K562 (cell line): ENCODE results near the gene LRRC8A. TPM values are rescaled to one million over a fixed set of nuclear protein-coding genes. Genes with fewer than 3 reads are reported as not detected.
A peak's percentile ranks its signal among the peaks of the same experiment; 100 is the strongest.

Experiments
- ARNT ChIP-seq, 2 experiments: fragments of 450-650 bp; IDR thresholded peaks; 2 replicates each; pipeline ENCODE4 v1.6.1; 2016; ENCODE audit warnings: mild to moderate bottlenecking in 1 of 2
- CBX8 ChIP-seq: fragments of 200-600 bp; sonication (generic); IDR thresholded peaks from 2 replicates; pipeline ENCODE4 v1.6.1; 2012; ENCODE audit warnings: borderline replicate concordance, mixed run types, low read depth, mild to moderate bottlenecking, moderate library complexity, mixed read lengths, low read length, control low read depth, inconsistent platforms; ENCODE audit not compliant: poor library complexity, severe bottlenecking; ENCODE audit errors: extremely low read depth
- FOSL1 ChIP-seq: fragments of 200-800 bp; sonication (Bioruptor generic); conservative IDR thresholded peaks from 2 replicates; pipeline ENCODE4 v1.6.1; 2016; ENCODE audit warnings: missing genetic modification characterization, missing compliant biosample characterization
- JUNB ChIP-seq: fragments of 450-650 bp; formaldehyde crosslinking; conservative IDR thresholded peaks from 2 replicates; pipeline ENCODE4 v1.4.0; 2020; ENCODE audit warnings: mild to moderate bottlenecking
- KLF13 ChIP-seq: fragments of 450-650 bp; IDR thresholded peaks from 2 replicates; pipeline ENCODE4 v1.6.1; 2016; ENCODE audit warnings: missing genetic modification characterization, low read depth, mild to moderate bottlenecking, missing compliant biosample characterization, moderate library complexity, borderline replicate concordance
- MYC ChIP-seq, 2 experiments: fragments of 250-450 bp in 1 of 2; sonication (Bioruptor Pico) in 1 of 2; IDR thresholded peaks; 2 replicates each; pipeline versions ENCODE4 v1.5.1 to v1.6.1; 2012 to 2021; ENCODE audit warnings: low read depth in 2 of 2, borderline replicate concordance in 1 of 2, improper control_type of control experiment in 1 of 2, low read length in 1 of 2, mild to moderate bottlenecking in 1 of 2, moderate library complexity in 1 of 2
- PKNOX1 ChIP-seq: fragments of 450-650 bp; IDR thresholded peaks from 2 replicates; pipeline ENCODE4 v1.6.1; 2016
- RBM15 ChIP-seq: fragments of 200-400 bp; formaldehyde crosslinking; IDR thresholded peaks from 2 replicates; pipeline ENCODE4 v1.6.1; 2018; ENCODE audit warnings: mild to moderate bottlenecking, low read length, moderate library complexity; ENCODE audit not compliant: insufficient read depth
- SP2 ChIP-seq: IDR thresholded peaks from 2 replicates; pipeline ENCODE4 v1.6.1; 2011; ENCODE audit warnings: mild to moderate bottlenecking, low read depth, low read length, moderate library complexity; ENCODE audit not compliant: poor library complexity, severe bottlenecking; ENCODE audit errors: extremely low read depth
- SPI1 ChIP-seq: IDR thresholded peaks from 2 replicates; pipeline ENCODE4 v1.6.1; 2011; ENCODE audit warnings: low read depth, low read length, control low read depth, borderline replicate concordance
- STAT5A ChIP-seq: IDR thresholded peaks from 2 replicates; pipeline ENCODE4 v1.6.1; 2012; ENCODE audit warnings: low read length, inconsistent platforms, borderline replicate concordance
- TAF1 ChIP-seq: IDR thresholded peaks from 2 replicates; pipeline ENCODE4 v1.6.1; 2011; ENCODE audit warnings: mild to moderate bottlenecking, low read length, moderate library complexity; ENCODE audit not compliant: insufficient read depth, control insufficient read depth, severe bottlenecking; ENCODE audit errors: extremely low read depth
- ZHX1 ChIP-seq: fragments of 150-350 bp; conservative IDR thresholded peaks from 2 replicates; pipeline ENCODE4 v1.6.1; 2014; ENCODE audit warnings: low read length
- polyA plus RNA-seq, 8 experiments: library from polyadenylated mRNA; depleted of rRNA in 4 of 8; stranded (reverse) in 5 of 8; unstranded in 3 of 8; fragments of >200 nt; fragmentation: Nextera tagmentation in 2 of 8; fragmentation: Illumina TruSeq in 1 of 8; extraction: Ambion mirVana in 2 of 8; extraction: Trizol in 1 of 8; gene quantifications; 2 replicates each; pipeline versions ENCODE4 v1.2.1 to v1.2.3, GENCODE V29; 2011 to 2014; ENCODE audit warnings: inconsistent platforms in 1 of 8, missing spikeins in 1 of 8
- total RNA-seq, 7 experiments: library from RNA; depleted of rRNA in 6 of 7; stranded (reverse); fragments of >200 nt in 6 of 7; fragmentation: Illumina TruSeq in 2 of 7; extraction: Trizol in 2 of 7; gene quantifications; 2 replicates each; pipeline versions ENCODE4 v1.2.1 to v1.2.3, GENCODE V29; 2011 to 2021; ENCODE audit warnings: low replicate concordance in 1 of 7
- TF ChIP-seq, protein P1 (sequence below): sonication (generic); formaldehyde crosslinking; IDR thresholded peaks from 2 replicates; pipeline ENCODE4 v1.8.1; 2023; ENCODE audit warnings: mild to moderate bottlenecking, missing genetic modification reagents
- TF ChIP-seq, protein P2 (sequence below), 2 experiments: fragments of 450-650 bp in 1 of 2; IDR thresholded peaks; 2 replicates each; pipeline ENCODE4 v1.6.1; 2011 to 2017; ENCODE audit warnings: low read depth in 2 of 2, antibody characterized with exemption in 1 of 2, borderline replicate concordance in 1 of 2, low read length in 1 of 2, mild to moderate bottlenecking in 1 of 2, mixed read lengths in 1 of 2; ENCODE audit not compliant: control insufficient read depth in 1 of 2

LRRC8A gene
- total and polyA plus RNA-seq, 9 of the 15 experiments (the other 6 are each of a cell fraction or from before 2014, with no cell fraction given): 2.9 to 24.7 (median 8.9) TPM

- TF ChIP-seq, protein P1, sequence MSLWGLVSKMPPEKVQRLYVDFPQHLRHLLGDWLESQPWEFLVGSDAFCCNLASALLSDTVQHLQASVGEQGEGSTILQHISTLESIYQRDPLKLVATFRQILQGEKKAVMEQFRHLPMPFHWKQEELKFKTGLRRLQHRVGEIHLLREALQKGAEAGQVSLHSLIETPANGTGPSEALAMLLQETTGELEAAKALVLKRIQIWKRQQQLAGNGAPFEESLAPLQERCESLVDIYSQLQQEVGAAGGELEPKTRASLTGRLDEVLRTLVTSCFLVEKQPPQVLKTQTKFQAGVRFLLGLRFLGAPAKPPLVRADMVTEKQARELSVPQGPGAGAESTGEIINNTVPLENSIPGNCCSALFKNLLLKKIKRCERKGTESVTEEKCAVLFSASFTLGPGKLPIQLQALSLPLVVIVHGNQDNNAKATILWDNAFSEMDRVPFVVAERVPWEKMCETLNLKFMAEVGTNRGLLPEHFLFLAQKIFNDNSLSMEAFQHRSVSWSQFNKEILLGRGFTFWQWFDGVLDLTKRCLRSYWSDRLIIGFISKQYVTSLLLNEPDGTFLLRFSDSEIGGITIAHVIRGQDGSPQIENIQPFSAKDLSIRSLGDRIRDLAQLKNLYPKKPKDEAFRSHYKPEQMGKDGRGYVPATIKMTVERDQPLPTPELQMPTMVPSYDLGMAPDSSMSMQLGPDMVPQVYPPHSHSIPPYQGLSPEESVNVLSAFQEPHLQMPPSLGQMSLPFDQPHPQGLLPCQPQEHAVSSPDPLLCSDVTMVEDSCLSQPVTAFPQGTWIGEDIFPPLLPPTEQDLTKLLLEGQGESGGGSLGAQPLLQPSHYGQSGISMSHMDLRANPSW (CRISPR knock-in tag): no peak
- TF ChIP-seq PKNOX1 (no peak), KLF13 (tag) (peak; percentile 97), ZHX1 (0 out of 2 replicates have a peak, but pooled peaks have one; percentile 20), CBX8 (no peak), RBM15 (no peak), MYC (IDR thresholded peaks at IDR 0.05; ENCODE audit: low read depth, low read length) (peak; percentile 79), MYC (CRISPR knock-in tag; IDR thresholded peaks at IDR 0.05; ENCODE audit: borderline replicate concordance, low read depth) (no peak), TAF1 (peak; percentile 60), JUNB (CRISPR knock-in tag) (peak; percentile 83), STAT5A (no peak), FOSL1 (tag) (peak; percentile 78), SPI1 (peak; percentile 78), ARNT (IDR thresholded peaks at IDR 0.05) (no peak), SP2 (no peak)
- TF ChIP-seq, protein P2, sequence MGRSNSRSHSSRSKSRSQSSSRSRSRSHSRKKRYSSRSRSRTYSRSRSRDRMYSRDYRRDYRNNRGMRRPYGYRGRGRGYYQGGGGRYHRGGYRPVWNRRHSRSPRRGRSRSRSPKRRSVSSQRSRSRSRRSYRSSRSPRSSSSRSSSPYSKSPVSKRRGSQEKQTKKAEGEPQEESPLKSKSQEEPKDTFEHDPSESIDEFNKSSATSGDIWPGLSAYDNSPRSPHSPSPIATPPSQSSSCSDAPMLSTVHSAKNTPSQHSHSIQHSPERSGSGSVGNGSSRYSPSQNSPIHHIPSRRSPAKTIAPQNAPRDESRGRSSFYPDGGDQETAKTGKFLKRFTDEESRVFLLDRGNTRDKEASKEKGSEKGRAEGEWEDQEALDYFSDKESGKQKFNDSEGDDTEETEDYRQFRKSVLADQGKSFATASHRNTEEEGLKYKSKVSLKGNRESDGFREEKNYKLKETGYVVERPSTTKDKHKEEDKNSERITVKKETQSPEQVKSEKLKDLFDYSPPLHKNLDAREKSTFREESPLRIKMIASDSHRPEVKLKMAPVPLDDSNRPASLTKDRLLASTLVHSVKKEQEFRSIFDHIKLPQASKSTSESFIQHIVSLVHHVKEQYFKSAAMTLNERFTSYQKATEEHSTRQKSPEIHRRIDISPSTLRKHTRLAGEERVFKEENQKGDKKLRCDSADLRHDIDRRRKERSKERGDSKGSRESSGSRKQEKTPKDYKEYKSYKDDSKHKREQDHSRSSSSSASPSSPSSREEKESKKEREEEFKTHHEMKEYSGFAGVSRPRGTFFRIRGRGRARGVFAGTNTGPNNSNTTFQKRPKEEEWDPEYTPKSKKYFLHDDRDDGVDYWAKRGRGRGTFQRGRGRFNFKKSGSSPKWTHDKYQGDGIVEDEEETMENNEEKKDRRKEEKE (IDR thresholded peaks at IDR 0.05; ENCODE audit: borderline replicate concordance in 1 of 2, control insufficient read depth in 1 of 2, low read depth in 2 of 2, low read length in 1 of 2): no peak
Observed at GRCh38 chr9:128881884-128882676, at the start of gene LRRC8A, which contains the start of gene KYAT1 (continued).
